Activated naive CD4-positive, alpha-beta T cell treated with anti-CD3 and anti-CD28 coated beads, Interleukin-2, amount 50 U/mL, for 24 hours (primary cell): ENCODE measurements around the gene GASK1A.

Experiments used
- H3K27ac Mint-ChIP-seq: one replicate; pipeline ENCODE4 v1.8.0; 2021; ENCODE audit warnings: mild to moderate bottlenecking, mixed read lengths
- H3K27me3 Mint-ChIP-seq: one replicate; pipeline ENCODE4 v1.8.0; 2021; ENCODE audit warnings: mixed read lengths
- H3K36me3 Mint-ChIP-seq: one replicate; pipeline ENCODE4 v1.8.0; 2021; ENCODE audit warnings: mixed read lengths
- H3K4me1 Mint-ChIP-seq: one replicate; pipeline ENCODE4 v1.8.0; 2021; ENCODE audit warnings: mixed read lengths
- H3K4me3 Mint-ChIP-seq: one replicate; pipeline ENCODE4 v1.8.0; 2021; ENCODE audit warnings: mild to moderate bottlenecking, mixed read lengths
- H3K9me3 Mint-ChIP-seq: one replicate; pipeline ENCODE4 v1.8.0; 2021; ENCODE audit warnings: mixed read lengths

Gene GASK1A

DNA sequence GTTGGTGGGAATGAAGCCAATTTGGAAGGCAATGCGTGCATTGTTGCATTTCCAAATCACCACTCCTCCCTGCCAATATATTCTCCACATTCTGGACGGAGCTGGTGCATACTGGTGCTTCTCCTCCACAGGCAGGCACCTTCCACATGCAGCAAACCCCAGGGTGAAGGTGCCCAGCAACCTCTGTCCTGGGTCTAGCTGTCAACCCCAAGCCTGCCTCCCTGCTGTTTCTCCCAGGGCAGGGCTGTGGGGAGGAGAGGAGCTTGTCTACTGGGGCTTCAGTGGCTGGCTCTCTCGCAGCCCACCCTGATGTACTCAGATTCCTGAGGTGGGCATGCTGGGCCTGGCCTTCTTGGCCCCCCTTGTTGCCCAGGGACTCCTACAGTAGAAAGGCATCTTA is 20.1 kb downstream of the GASK1A start:
- H3K27me3 Mint-ChIP-seq, result no peaks in the 10 kb centered on the region
- no peaks in the 10 kb centered on the region for H3K9me3 Mint-ChIP-seq
- H3K4me3 Mint-ChIP-seq, result no peak overlapping the region
- H3K4me1 Mint-ChIP-seq, result no peaks in the 10 kb centered on the region
- H3K27ac Mint-ChIP-seq, result no peak overlapping the region
- H3K36me3 Mint-ChIP-seq, result no peaks in the 10 kb centered on the region

DNA sequence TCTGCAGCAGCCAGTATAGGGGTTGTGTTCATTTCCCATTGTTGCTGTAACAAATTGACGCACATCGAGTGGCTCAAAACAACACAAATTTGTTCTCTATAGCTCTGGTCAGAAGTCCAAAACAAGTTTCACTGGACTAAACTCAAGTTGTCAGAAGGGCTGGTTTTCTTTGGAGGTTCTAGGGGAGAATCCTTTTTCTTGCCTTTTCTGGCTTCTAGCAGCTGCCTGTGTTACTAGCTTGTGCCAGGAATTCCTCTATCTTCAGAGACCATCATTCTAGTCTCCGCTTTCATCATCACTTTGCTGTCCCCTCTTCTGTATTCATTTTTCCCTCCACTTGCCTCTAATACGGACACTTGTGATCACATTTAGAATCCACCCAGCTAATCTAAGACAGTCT is 20.5 kb downstream of the GASK1A start:
- Mint-ChIP-seq H3K4me1 (peaks cover 2% of the 10 kb centered on the region), H3K27ac (no peak overlapping the region), H3K4me3 (no peak overlapping the region), H3K9me3 (no peaks in the 10 kb centered on the region), H3K27me3 (no peaks in the 10 kb centered on the region), H3K36me3 (no peaks in the 10 kb centered on the region)

DNA sequence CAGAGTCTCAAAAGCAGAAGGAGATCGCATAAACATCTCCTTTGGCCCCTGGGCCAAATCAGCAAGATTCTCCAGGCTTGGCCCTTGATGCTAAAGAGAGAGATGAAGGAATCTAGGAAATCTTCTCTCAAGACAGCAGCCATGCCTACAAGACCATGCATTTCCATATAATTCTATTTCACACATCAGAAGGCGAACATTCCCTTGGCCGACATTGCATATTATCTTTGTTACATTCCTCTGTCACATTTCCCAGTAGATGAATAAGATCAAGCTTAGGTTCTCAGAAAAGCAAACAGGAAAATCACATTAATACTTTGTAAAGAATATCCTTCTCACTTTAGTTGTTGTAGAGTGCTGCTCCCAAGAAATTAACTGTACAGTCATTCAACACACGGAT is 21.3 kb downstream of the GASK1A start:
- no peaks in the 10 kb centered on the region for H3K27me3 Mint-ChIP-seq
- H3K4me3 Mint-ChIP-seq, result no peak overlapping the region
- H3K9me3 Mint-ChIP-seq, result no peaks in the 10 kb centered on the region
- H3K27ac Mint-ChIP-seq, result no peak overlapping the region
- peaks cover 9% of the 10 kb centered on the region for H3K4me1 Mint-ChIP-seq
- no peaks in the 10 kb centered on the region for H3K36me3 Mint-ChIP-seq

DNA sequence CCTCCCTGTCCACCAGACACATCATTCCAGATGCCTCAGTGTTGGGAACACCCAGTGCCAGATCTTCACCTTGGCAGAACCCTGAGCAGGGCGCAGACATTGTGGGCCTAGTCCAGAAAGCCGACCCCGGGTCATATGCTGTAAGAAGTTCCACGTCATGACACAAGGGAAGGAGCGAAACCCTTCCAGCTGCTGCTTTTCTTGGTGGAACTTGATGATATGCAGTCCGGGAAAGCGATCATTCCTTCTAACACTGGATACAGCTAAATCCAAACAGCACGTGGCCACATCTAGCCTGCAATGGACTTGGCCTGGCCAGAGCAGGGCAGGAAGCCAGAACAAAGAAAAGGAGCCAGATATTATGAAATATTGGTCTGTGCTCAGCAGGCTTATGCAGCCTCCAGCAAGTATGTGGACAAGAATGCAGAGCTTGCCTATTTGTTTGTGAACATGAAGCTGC is 22.0 kb downstream of the GASK1A start:
- peaks cover 16% of the 10 kb centered on the region for H3K4me1 Mint-ChIP-seq
- no peak overlapping the region for H3K4me3 Mint-ChIP-seq
- no peak overlapping the region for H3K27ac Mint-ChIP-seq
- H3K27me3 Mint-ChIP-seq, result no peaks in the 10 kb centered on the region
- H3K36me3 Mint-ChIP-seq, result no peaks in the 10 kb centered on the region
- no peaks in the 10 kb centered on the region for H3K9me3 Mint-ChIP-seq

DNA sequence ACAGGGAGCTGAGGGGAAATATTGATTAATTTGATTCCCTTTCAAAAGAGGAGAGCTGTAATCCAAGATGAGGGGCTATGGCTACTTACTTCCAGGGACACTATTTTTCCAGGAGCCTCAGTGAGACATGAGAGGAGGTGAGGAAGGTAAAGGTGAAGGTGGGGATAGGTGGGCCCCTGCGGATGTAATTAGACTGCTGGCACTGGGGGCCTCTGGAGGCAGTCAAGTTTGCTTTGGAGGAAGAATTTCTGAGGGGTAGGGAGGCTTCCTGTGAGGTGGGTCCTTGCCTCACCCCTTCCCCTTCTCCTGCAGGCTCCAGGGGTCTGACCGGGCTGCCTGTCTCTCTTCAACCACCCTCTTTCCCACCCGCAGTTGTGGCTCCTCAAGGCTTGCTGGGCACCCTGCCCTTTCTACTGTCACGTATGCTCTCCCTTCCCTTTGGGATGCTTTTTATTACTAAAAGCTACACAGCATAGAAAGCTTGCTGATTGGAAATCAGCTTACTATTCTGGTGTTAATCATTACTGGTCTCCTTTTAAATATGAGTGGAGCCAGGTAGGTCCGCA is 22.5 kb downstream of the GASK1A start:
- no peak overlapping the region for H3K4me3 Mint-ChIP-seq

DNA sequence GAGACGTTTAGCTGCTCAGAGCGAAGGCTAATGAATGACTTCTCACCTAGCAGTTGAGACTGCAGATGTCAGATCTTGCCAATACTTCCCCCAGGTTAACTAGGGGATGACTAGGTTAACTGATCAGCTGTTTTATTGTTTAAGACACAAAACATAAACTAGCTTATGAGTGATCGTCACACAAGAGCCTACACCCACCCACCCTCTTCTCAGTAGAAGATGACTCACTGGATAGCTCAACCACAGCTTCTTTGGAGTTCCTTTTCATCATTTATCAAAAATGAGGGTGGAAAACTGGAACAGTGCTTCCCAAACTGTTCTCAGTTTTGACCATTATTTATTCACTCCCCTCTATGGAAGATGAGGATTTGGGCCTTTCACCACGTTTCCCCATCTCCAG is 25.2 kb downstream of the GASK1A start:
- no peak overlapping the region for H3K4me3 Mint-ChIP-seq
- H3K36me3 Mint-ChIP-seq, result no peaks in the 10 kb centered on the region
- peaks cover 30% of the 10 kb centered on the region for H3K4me1 Mint-ChIP-seq
- H3K27me3 Mint-ChIP-seq, result no peaks in the 10 kb centered on the region
- H3K9me3 Mint-ChIP-seq, result no peaks in the 10 kb centered on the region
- no peak overlapping the region for H3K27ac Mint-ChIP-seq

More for the DNA sequence above, 22.5 kb downstream of the GASK1A start:
- Mint-ChIP-seq H3K9me3 (no peaks in the 10 kb centered on the region), H3K27me3 (no peaks in the 10 kb centered on the region), H3K27ac (no peak overlapping the region), H3K4me1 (peaks cover 21% of the 10 kb centered on the region), H3K36me3 (no peaks in the 10 kb centered on the region)

DNA sequence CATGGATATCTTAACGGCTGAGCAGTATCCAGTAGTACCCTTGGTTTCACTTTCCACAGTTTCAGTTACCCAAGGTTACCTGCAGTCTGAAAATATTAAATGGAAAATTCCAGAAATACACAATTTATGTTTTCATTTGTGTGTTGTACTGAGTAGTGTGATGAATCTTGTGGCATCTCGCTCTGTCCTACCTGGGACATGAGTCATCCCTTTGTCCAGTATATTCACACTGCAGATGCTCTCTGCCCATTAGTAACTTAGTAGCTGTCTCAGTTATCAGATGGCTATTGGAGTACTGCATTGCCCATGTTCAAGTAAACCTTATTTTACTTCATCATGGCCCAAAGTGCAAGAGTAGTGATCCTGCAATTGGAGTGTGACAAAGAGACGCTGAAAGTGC is 26.1 kb downstream of the GASK1A start:
- no peaks in the 10 kb centered on the region for H3K9me3 Mint-ChIP-seq
- no peak overlapping the region for H3K4me3 Mint-ChIP-seq
- no peaks in the 10 kb centered on the region for H3K36me3 Mint-ChIP-seq
- peaks cover 30% of the 10 kb centered on the region for H3K4me1 Mint-ChIP-seq
- H3K27me3 Mint-ChIP-seq, result no peaks in the 10 kb centered on the region
- no peak overlapping the region for H3K27ac Mint-ChIP-seq

DNA sequence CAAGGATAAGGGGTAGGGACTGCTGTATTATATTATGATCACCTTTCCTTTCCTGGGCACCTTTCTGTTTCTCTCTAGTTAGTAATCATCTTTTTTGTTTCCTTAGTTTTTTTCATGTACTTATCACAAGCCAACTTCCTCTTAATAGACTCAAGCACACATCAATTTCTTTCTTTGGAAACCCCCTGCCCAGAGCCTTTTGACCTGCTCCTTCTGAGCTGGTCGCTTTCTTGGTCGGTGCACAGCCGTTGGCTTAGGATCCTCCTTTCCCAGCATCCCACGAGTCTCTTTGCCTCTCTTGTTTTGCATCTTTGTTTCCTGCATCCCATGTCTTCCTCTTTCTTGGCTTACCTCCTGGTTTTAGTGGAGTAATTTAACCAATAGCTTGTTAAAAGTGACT is 26.9 kb downstream of the GASK1A start:
- Mint-ChIP-seq H3K27ac (no peak overlapping the region), H3K27me3 (no peaks in the 10 kb centered on the region), H3K36me3 (no peaks in the 10 kb centered on the region), H3K4me1 (peaks cover 30% of the 10 kb centered on the region), H3K9me3 (no peaks in the 10 kb centered on the region), H3K4me3 (no peak overlapping the region)

DNA sequence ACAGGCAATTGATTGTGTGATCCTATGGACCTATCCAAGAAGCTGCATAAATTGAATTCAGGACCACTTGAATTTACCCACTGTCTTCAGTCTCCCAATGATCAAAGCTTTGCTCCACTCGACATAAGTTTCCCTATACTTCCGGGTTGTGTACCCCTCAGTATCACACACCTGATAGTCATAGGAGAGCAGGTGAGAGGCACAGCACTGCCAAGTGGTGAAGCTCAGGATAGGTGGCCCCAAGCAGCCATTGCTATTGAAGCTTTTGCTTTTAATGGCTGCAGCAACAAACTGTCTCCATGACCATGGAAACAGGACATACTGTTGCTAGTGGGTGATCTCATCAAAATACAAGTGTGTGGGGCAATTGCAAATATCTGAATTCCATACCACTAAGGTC is 27.7 kb downstream of the GASK1A start:
- H3K4me3 Mint-ChIP-seq, result no peak overlapping the region
- no peak overlapping the region for H3K27ac Mint-ChIP-seq
- no peaks in the 10 kb centered on the region for H3K27me3 Mint-ChIP-seq
- H3K4me1 Mint-ChIP-seq, result peaks cover 30% of the 10 kb centered on the region
- no peaks in the 10 kb centered on the region for H3K9me3 Mint-ChIP-seq
- H3K36me3 Mint-ChIP-seq, result no peaks in the 10 kb centered on the region

DNA sequence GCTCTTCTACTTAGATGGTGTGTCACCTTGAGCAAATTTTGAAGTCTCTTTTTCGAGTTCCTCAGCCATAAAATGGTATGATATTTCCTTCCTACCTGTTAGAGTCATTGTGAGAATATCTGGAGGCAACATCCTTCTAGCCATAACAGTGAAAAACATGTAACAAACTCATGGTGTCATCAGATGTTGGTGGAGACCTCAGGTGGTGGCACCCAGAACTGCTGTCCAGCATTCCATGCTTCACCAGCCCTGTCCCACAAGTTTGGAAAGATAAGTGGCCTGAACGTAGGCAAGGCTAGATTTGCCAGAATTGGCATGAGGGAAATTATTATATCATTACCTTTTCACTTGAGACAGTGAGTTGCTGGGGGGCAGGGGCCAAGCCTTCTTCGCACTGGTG is 30.4 kb downstream of the GASK1A start:
- H3K4me1 Mint-ChIP-seq, result peaks cover 29% of the 10 kb centered on the region
- no peaks in the 10 kb centered on the region for H3K36me3 Mint-ChIP-seq
- no peaks in the 10 kb centered on the region for H3K27me3 Mint-ChIP-seq
- no peak overlapping the region for H3K4me3 Mint-ChIP-seq
- no peaks in the 10 kb centered on the region for H3K9me3 Mint-ChIP-seq
- H3K27ac Mint-ChIP-seq, result peak overlapping the region; percentile 32

DNA sequence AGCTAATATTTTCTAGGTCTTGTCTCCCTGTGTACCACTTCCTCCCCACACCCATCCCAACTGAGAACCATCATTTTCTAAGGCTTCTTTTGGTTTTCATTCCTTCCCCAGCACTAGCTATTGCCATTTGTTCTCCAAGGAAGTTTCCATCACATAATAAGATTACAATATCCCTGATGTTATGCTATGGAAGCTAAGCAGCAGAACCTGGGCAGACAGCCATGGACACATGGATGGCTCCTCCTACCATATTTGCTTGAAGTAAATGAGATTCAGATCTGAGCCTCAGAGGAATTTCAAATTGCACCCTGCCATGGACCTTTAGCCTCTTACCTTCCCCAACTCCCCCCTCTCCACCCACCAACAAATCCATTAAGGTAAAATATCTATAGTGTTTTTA is 31.5 kb downstream of the GASK1A start:
- no peaks in the 10 kb centered on the region for H3K36me3 Mint-ChIP-seq
- peak overlapping the region; percentile 19 for H3K27ac Mint-ChIP-seq
- H3K4me1 Mint-ChIP-seq, result peaks cover 19% of the 10 kb centered on the region
- H3K27me3 Mint-ChIP-seq, result no peaks in the 10 kb centered on the region
- no peaks in the 10 kb centered on the region for H3K9me3 Mint-ChIP-seq
- no peak overlapping the region for H3K4me3 Mint-ChIP-seq

DNA sequence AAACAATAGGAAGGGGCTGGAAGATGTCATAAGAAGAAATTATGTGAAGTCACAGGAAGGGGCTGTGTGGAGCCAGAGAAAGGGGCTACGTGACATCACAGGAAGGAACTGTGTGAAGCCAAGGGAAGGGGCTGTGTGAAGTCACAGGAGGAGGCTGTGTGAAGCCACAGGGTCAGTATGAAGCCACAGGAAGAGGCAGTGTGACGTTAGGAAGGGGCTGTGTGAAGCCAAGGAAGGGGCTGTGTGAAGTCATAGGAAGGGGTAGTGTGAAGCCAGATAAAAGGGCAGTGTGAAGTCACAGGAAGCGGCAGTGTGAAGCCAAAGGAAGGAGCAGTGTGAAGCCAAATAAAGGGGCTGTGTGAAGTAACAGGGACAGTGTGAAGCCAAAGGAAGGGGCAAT is 32.5 kb downstream of the GASK1A start:
- H3K27ac Mint-ChIP-seq, result no peak overlapping the region
- no peaks in the 10 kb centered on the region for H3K27me3 Mint-ChIP-seq
- H3K4me3 Mint-ChIP-seq, result no peak overlapping the region
- H3K36me3 Mint-ChIP-seq, result no peaks in the 10 kb centered on the region
- H3K9me3 Mint-ChIP-seq, result no peaks in the 10 kb centered on the region
- peaks cover 9% of the 10 kb centered on the region for H3K4me1 Mint-ChIP-seq

DNA sequence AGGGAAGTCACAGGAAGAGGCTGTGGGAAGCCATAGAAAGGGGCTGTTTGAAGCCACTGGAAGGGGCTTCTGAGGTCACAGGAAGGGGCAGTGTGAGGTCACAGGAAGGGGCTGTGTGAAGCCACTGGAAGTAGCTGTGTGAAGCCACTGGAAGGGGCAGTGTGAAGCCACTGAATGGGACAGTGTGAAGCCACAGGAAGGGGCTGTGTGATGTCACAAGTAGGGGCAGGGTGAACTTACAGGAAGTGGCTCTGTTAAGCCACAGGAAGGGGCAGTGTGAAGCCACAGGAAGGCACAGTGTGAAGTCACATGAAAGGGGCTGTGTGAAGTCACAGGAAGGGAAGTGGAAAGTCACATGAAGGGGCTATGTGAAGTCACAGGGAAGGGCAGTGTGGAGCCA is 33.1 kb downstream of the GASK1A start:
- Mint-ChIP-seq H3K4me1 (peaks cover 8% of the 10 kb centered on the region), H3K27ac (no peak overlapping the region), H3K27me3 (no peaks in the 10 kb centered on the region), H3K36me3 (no peaks in the 10 kb centered on the region), H3K4me3 (no peak overlapping the region), H3K9me3 (no peaks in the 10 kb centered on the region)

DNA sequence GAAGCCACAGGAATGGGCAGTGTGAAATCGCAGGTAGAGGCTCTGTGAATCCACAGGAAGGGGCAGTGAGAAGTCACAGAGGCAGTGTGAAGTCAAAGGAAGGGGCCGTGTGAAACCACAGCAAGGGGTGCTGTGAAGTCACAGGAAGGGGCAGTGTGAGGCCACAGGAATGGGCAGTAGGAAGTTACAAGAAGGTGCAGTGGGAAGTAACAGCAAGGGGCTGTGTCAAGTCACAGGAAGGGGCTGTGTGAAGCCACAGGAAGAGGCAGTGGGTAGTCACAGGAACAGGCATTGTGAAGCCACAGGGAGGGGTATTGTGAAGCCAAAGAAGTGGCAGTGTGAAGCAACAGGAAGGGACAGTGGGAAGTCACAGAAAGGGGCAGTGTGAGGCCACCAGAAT is 34.1 kb downstream of the GASK1A start:
- Mint-ChIP-seq H3K9me3 (no peaks in the 10 kb centered on the region), H3K27me3 (no peaks in the 10 kb centered on the region), H3K4me1 (peaks cover 4% of the 10 kb centered on the region), H3K27ac (no peak overlapping the region), H3K36me3 (no peaks in the 10 kb centered on the region), H3K4me3 (no peak overlapping the region)

DNA sequence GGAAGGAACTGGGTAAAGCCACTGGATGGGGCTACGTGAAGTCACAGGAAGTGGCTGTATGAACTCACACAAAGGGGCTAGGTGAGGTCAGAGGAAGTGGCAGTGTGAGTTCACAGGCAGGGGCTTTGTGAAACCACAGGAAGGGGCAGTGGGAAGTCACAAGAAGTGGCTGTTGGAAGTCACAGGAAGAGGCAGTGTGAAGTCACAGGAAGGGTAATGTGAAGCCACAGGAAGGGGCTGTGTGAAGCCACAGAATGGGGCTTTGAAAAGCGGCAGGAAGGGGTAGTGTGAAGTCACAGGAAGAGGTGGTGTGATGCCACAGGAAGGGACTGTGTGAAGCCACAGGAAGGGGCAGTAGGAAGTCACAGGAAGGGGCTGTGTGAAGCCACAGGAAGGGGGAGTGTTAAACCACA is 34.6 kb downstream of the GASK1A start:
- Mint-ChIP-seq H3K27me3 (no peaks in the 10 kb centered on the region), H3K27ac (no peak overlapping the region), H3K4me3 (no peak overlapping the region), H3K36me3 (no peaks in the 10 kb centered on the region), H3K9me3 (no peaks in the 10 kb centered on the region), H3K4me1 (no peaks in the 10 kb centered on the region)

DNA sequence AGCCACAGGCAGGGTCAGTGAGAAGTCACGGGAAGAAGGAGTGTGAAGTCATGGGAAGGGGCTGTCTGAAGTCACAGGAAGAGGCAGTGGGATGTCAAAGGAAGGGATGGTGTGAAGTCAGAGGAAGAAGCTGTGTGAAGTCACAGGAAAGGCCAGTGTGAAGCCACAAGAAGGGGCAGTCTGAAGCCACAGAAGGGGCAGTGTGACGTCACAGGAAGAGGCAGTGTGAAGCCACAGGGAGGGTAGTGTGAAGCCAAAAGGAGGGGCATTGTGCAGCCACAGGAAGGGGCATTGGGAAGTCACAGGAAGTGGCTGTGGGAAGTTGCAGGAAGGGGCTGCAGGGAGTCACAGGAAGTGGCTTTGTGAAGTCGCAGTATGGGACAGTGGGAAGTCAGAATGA is 35.1 kb downstream of the GASK1A start:
- Mint-ChIP-seq H3K4me3 (no peak overlapping the region), H3K27me3 (no peaks in the 10 kb centered on the region)

DNA sequence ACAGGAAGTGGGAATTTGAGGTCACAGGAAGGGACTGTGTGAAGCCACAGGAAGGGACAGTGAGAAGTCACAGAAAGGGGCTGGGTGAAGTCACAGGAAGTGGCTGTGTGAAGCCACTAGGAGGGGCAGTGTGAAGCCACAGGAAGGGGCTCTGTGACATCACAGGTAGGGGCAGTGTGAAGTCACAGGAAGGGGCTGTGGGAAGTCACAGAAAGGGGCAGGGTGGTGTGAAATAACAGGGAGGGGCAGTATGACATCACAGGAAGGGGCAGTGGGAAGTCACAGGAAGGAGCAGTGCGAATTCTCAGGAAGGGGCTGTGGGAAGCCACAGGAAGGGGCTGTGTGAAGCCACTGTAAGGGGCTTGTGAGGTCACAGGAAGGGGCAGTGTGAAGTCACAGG is 35.8 kb downstream of the GASK1A start:
- Mint-ChIP-seq H3K9me3 (no peaks in the 10 kb centered on the region), H3K4me1 (no peaks in the 10 kb centered on the region), H3K4me3 (no peak overlapping the region), H3K36me3 (no peaks in the 10 kb centered on the region), H3K27me3 (no peaks in the 10 kb centered on the region), H3K27ac (no peak overlapping the region)

More for the DNA sequence above, 35.1 kb downstream of the GASK1A start:
- Mint-ChIP-seq H3K27ac (no peak overlapping the region), H3K9me3 (no peaks in the 10 kb centered on the region), H3K36me3 (no peaks in the 10 kb centered on the region), H3K4me1 (no peaks in the 10 kb centered on the region)
